WTC11 (cell line): Measurements from ENCODE around the gene DTL. TPM values are rescaled to one million over a fixed set of nuclear protein-coding genes. Genes with fewer than 3 reads are reported as not detected.

Experiments used
- ATAC-seq: fragments of 200-7000 bp; cut with Tn5 transposase; 2 replicates; pipeline ENCODE4 v1.10.0; 2021; ENCODE audit warnings: mild to moderate bottlenecking, moderate library complexity
- CTCF ChIA-PET: fragments of 300-600 bp; sonication (Branson Sonifier 250); formaldehyde crosslinking; loops from one replicate; lab custom pipeline; 2021; ENCODE audit warnings: antibody characterized with exemption; lab: Charles Lee
- POLR2A ChIA-PET: fragments of 350-600 bp; sonication (Branson Sonifier 250); formaldehyde crosslinking; loops from one replicate; lab custom pipeline; 2021; ENCODE audit warnings: antibody characterized with exemption; lab: Charles Lee
- DNase-seq: peaks from one replicate; pipeline ENCODE4 v3.0.0; 2021; ENCODE audit warnings: low spot score
- H3K27ac Mint-ChIP-seq: 2 replicates; pipeline ENCODE4 v1.8.0; 2021; ENCODE audit warnings: mixed read lengths
- H3K27me3 Mint-ChIP-seq: 2 replicates; pipeline ENCODE4 v1.8.0; 2021; ENCODE audit warnings: low read depth, mild to moderate bottlenecking, moderate library complexity, mixed read lengths
- H3K36me3 Mint-ChIP-seq: 2 replicates; pipeline ENCODE4 v1.8.0; 2021; ENCODE audit warnings: mixed read lengths
- H3K4me1 Mint-ChIP-seq: 2 replicates; pipeline ENCODE4 v1.8.0; 2022; ENCODE audit warnings: mixed read lengths
- H3K4me3 Mint-ChIP-seq: 2 replicates; pipeline ENCODE4 v1.8.0; 2021; ENCODE audit warnings: mild to moderate bottlenecking, moderate library complexity, mixed read lengths
- H3K9me3 Mint-ChIP-seq: 2 replicates; pipeline ENCODE4 v1.8.0; 2021; ENCODE audit warnings: mixed read lengths
- NFE2L1 ChIP-seq: sonication (generic); formaldehyde crosslinking; IDR thresholded peaks from 2 replicates; pipeline ENCODE4 v1.8.1; 2023; ENCODE audit warnings: missing genetic modification reagents
- PRRX2 ChIP-seq: fragments of 250-450 bp; sonication (Bioruptor Pico); IDR thresholded peaks from 2 replicates; pipeline ENCODE4 v1.8.0; 2021; ENCODE audit warnings: mild to moderate bottlenecking
- RELA ChIP-seq: sonication (generic); formaldehyde crosslinking; IDR thresholded peaks from 2 replicates; pipeline ENCODE4 v1.8.1; 2022; ENCODE audit warnings: missing genetic modification reagents, mild to moderate bottlenecking, borderline replicate concordance
- RORB ChIP-seq: fragments of 250-450 bp; sonication (Bioruptor Pico); IDR thresholded peaks from 2 replicates; pipeline ENCODE4 v1.9.0; 2021; ENCODE audit warnings: mild to moderate bottlenecking
- TEAD4 ChIP-seq: sonication (generic); formaldehyde crosslinking; IDR thresholded peaks from 2 replicates; pipeline ENCODE4 v1.8.0; 2022; ENCODE audit warnings: mild to moderate bottlenecking, missing genetic modification reagents
- ZNF219 ChIP-seq: sonication (generic); formaldehyde crosslinking; IDR thresholded peaks from 2 replicates; pipeline ENCODE4 v1.8.0; 2023; ENCODE audit warnings: missing genetic modification reagents, mild to moderate bottlenecking, borderline replicate concordance
- ZNF396 ChIP-seq: fragments of 250-450 bp; sonication (Bioruptor Pico); IDR thresholded peaks from 2 replicates; pipeline ENCODE4 v1.8.0; 2021; ENCODE audit warnings: mild to moderate bottlenecking, moderate library complexity, borderline replicate concordance
- ZNF416 ChIP-seq: fragments of 250-450 bp; sonication (Bioruptor Pico); IDR thresholded peaks from 2 replicates; pipeline ENCODE4 v1.9.0; 2021; ENCODE audit warnings: mild to moderate bottlenecking, inconsistent platforms
- total RNA-seq: library from RNA; stranded (reverse); gene quantifications from 3 replicates; pipeline ENCODE4 v1.2.3, GENCODE V29; 2021
- TF ChIP-seq, protein P1 (sequence below): sonication (generic); formaldehyde crosslinking; IDR thresholded peaks from 2 replicates; pipeline ENCODE4 v1.8.0; 2022; ENCODE audit warnings: mild to moderate bottlenecking, missing genetic modification reagents
- TF ChIP-seq, protein P2 (sequence below): sonication (generic); formaldehyde crosslinking; IDR thresholded peaks from 2 replicates; pipeline ENCODE4 v1.8.1; 2023; ENCODE audit warnings: mild to moderate bottlenecking, missing genetic modification reagents, borderline replicate concordance
- TF ChIP-seq, protein P3 (sequence below): sonication (generic); formaldehyde crosslinking; IDR thresholded peaks from 2 replicates; pipeline ENCODE4 v1.8.0; 2023; ENCODE audit warnings: missing genetic modification reagents, mild to moderate bottlenecking, borderline replicate concordance
- TF ChIP-seq, protein P4 (sequence below): sonication (generic); formaldehyde crosslinking; IDR thresholded peaks from 2 replicates; pipeline ENCODE4 v1.8.1; 2023; ENCODE audit warnings: mild to moderate bottlenecking, missing genetic modification reagents, moderate library complexity
- TF ChIP-seq, protein P5 (sequence below): fragments of 250-450 bp; sonication (Bioruptor Pico); conservative IDR thresholded peaks from 2 replicates; pipeline ENCODE4 v1.9.0; 2021; ENCODE audit warnings: mild to moderate bottlenecking
- TF ChIP-seq, protein P6 (sequence below): fragments of 250-450 bp; sonication (Bioruptor Pico); IDR thresholded peaks from 2 replicates; pipeline ENCODE4 v1.9.0; 2021; ENCODE audit warnings: mild to moderate bottlenecking
- TF ChIP-seq, protein P7 (sequence below): sonication (generic); formaldehyde crosslinking; IDR thresholded peaks from 2 replicates; pipeline ENCODE4 v1.8.0; 2022; ENCODE audit warnings: mild to moderate bottlenecking, missing genetic modification reagents
- TF ChIP-seq, protein P8 (sequence below): sonication (generic); formaldehyde crosslinking; IDR thresholded peaks from 2 replicates; pipeline ENCODE4 v1.8.1; 2022; ENCODE audit warnings: low read depth, mild to moderate bottlenecking, moderate library complexity, missing genetic modification reagents, borderline replicate concordance
- TF ChIP-seq, protein P9 (sequence below): sonication (generic); formaldehyde crosslinking; IDR thresholded peaks from 2 replicates; pipeline ENCODE4 v1.8.0; 2023; ENCODE audit warnings: missing genetic modification reagents

The DTL gene
- total RNA-seq, 1 experiment from 2014 or later: 52.3 TPM

DNA sequence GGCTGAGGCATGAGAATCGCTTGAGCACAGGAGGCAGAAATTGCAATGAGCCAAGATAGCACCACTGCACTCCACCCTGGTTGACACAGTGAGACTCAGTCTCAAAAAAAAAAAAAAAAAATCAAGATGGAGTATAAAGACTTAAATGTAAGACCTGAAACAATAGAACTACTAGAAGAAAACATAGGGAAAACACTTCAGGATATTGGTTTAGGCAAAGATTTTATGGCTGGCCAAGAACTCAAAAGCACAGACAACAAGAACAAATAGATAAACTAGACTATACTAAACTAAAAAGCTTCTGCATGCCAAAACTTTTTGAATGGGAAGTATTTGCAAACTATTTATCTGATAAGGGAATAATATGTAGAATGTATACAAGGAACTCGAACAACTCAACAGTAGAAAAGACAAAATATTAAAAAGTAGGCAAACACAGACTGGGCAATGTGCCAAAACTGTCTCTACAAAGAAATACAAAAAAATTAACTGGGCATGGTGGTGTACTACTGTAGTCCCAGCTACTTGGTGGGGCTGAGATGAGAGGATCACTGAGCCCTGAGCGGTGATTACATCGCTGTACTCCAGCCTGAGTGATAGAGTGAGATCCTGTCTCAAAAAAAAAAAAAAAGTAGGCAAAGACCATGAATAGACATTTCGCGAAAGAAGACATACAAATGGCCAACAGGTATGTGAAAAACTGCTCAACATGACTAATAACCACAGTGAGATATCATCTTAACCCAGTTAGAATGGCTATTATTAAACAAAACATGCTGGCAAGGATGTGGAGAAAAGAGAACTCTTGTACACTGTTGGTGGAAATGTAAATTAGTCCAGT, 25.3 kb downstream of the DTL start:
- H3K27me3 Mint-ChIP-seq: no peaks in the 10 kb centered on the region
- ATAC-seq: no peak
- H3K36me3 Mint-ChIP-seq: peaks cover 52% of the 10 kb centered on the region
- POLR2A ChIA-PET: no interaction called here
- no peak for DNase-seq
- CTCF ChIA-PET: interaction anchor here (0.7 kb wide), 1 partner anchor 53 kb away, joined by 3 read pairs; no protein-coding TSS in a partner anchor
- H3K27ac Mint-ChIP-seq: no peak overlapping the region
- H3K4me3 Mint-ChIP-seq: no peak overlapping the region
- no peaks in the 10 kb centered on the region for H3K4me1 Mint-ChIP-seq
- TF ChIP-seq, protein P1, sequence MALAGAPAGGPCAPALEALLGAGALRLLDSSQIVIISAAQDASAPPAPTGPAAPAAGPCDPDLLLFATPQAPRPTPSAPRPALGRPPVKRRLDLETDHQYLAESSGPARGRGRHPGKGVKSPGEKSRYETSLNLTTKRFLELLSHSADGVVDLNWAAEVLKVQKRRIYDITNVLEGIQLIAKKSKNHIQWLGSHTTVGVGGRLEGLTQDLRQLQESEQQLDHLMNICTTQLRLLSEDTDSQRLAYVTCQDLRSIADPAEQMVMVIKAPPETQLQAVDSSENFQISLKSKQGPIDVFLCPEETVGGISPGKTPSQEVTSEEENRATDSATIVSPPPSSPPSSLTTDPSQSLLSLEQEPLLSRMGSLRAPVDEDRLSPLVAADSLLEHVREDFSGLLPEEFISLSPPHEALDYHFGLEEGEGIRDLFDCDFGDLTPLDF (CRISPR knock-in tag): no peak
- TF ChIP-seq ZNF416 (CRISPR knock-in tag): no peak
- TF ChIP-seq, protein P2, sequence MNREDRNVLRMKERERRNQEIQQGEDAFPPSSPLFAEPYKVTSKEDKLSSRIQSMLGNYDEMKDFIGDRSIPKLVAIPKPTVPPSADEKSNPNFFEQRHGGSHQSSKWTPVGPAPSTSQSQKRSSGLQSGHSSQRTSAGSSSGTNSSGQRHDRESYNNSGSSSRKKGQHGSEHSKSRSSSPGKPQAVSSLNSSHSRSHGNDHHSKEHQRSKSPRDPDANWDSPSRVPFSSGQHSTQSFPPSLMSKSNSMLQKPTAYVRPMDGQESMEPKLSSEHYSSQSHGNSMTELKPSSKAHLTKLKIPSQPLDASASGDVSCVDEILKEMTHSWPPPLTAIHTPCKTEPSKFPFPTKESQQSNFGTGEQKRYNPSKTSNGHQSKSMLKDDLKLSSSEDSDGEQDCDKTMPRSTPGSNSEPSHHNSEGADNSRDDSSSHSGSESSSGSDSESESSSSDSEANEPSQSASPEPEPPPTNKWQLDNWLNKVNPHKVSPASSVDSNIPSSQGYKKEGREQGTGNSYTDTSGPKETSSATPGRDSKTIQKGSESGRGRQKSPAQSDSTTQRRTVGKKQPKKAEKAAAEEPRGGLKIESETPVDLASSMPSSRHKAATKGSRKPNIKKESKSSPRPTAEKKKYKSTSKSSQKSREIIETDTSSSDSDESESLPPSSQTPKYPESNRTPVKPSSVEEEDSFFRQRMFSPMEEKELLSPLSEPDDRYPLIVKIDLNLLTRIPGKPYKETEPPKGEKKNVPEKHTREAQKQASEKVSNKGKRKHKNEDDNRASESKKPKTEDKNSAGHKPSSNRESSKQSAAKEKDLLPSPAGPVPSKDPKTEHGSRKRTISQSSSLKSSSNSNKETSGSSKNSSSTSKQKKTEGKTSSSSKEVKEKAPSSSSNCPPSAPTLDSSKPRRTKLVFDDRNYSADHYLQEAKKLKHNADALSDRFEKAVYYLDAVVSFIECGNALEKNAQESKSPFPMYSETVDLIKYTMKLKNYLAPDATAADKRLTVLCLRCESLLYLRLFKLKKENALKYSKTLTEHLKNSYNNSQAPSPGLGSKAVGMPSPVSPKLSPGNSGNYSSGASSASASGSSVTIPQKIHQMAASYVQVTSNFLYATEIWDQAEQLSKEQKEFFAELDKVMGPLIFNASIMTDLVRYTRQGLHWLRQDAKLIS (CRISPR knock-in tag): no peak
- TF ChIP-seq TEAD4 (CRISPR knock-in tag): no peak
- TF ChIP-seq, protein P3, sequence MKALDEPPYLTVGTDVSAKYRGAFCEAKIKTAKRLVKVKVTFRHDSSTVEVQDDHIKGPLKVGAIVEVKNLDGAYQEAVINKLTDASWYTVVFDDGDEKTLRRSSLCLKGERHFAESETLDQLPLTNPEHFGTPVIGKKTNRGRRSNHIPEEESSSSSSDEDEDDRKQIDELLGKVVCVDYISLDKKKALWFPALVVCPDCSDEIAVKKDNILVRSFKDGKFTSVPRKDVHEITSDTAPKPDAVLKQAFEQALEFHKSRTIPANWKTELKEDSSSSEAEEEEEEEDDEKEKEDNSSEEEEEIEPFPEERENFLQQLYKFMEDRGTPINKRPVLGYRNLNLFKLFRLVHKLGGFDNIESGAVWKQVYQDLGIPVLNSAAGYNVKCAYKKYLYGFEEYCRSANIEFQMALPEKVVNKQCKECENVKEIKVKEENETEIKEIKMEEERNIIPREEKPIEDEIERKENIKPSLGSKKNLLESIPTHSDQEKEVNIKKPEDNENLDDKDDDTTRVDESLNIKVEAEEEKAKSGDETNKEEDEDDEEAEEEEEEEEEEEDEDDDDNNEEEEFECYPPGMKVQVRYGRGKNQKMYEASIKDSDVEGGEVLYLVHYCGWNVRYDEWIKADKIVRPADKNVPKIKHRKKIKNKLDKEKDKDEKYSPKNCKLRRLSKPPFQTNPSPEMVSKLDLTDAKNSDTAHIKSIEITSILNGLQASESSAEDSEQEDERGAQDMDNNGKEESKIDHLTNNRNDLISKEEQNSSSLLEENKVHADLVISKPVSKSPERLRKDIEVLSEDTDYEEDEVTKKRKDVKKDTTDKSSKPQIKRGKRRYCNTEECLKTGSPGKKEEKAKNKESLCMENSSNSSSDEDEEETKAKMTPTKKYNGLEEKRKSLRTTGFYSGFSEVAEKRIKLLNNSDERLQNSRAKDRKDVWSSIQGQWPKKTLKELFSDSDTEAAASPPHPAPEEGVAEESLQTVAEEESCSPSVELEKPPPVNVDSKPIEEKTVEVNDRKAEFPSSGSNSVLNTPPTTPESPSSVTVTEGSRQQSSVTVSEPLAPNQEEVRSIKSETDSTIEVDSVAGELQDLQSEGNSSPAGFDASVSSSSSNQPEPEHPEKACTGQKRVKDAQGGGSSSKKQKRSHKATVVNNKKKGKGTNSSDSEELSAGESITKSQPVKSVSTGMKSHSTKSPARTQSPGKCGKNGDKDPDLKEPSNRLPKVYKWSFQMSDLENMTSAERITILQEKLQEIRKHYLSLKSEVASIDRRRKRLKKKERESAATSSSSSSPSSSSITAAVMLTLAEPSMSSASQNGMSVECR: no peak
- TF ChIP-seq, protein P4, sequence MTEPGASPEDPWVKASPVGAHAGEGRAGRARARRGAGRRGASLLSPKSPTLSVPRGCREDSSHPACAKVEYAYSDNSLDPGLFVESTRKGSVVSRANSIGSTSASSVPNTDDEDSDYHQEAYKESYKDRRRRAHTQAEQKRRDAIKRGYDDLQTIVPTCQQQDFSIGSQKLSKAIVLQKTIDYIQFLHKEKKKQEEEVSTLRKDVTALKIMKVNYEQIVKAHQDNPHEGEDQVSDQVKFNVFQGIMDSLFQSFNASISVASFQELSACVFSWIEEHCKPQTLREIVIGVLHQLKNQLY (CRISPR knock-in tag): no peak
- TF ChIP-seq, protein P5, sequence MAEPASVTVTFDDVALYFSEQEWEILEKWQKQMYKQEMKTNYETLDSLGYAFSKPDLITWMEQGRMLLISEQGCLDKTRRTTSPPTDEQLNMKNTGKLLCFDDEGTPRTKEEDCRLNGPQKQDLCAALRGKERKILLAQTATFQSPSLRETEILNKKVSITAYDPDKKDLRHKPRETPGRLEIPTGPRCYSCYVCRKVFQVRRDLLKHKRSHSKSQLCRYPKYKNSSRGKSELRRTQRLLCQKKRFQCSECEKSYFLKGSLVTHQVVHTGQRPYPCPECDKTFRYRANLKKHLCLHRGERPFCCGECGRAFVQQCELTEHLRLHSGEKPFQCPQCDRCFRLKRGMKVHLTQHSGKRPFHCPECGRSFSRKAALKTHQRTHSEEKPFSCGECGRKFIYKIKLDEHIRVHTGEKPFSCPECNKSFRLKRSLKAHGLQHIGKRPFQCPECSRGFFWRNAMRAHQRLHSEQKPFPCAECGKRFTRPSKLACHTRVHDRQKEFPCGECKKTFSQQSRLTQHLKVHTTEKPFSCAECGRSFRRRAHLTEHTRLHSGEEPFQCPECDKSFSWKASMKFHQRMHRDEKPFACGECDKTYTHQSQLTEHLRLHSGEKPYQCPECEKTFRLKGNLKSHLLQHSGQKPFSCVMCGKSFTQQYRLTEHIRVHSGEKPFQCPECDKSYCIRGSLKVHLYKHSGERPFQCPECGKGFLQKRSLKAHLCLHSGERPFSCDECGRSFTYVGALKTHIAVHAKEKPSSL: no peak
- TF ChIP-seq, protein P6, sequence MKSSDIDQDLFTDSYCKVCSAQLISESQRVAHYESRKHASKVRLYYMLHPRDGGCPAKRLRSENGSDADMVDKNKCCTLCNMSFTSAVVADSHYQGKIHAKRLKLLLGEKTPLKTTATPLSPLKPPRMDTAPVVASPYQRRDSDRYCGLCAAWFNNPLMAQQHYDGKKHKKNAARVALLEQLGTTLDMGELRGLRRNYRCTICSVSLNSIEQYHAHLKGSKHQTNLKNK (CRISPR knock-in tag): no peak
- no peak for TF ChIP-seq ZNF219 (CRISPR knock-in tag)
- no peak for TF ChIP-seq RELA (CRISPR knock-in tag)
- TF ChIP-seq, protein P7, sequence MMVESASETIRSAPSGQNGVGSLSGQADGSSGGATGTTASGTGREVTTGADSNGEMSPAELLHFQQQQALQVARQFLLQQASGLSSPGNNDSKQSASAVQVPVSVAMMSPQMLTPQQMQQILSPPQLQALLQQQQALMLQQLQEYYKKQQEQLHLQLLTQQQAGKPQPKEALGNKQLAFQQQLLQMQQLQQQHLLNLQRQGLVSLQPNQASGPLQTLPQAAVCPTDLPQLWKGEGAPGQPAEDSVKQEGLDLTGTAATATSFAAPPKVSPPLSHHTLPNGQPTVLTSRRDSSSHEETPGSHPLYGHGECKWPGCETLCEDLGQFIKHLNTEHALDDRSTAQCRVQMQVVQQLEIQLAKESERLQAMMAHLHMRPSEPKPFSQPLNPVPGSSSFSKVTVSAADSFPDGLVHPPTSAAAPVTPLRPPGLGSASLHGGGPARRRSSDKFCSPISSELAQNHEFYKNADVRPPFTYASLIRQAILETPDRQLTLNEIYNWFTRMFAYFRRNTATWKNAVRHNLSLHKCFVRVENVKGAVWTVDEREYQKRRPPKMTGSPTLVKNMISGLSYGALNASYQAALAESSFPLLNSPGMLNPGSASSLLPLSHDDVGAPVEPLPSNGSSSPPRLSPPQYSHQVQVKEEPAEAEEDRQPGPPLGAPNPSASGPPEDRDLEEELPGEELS: no peak
- TF ChIP-seq NFE2L1 (CRISPR knock-in tag): no peak
- TF ChIP-seq, protein P8, sequence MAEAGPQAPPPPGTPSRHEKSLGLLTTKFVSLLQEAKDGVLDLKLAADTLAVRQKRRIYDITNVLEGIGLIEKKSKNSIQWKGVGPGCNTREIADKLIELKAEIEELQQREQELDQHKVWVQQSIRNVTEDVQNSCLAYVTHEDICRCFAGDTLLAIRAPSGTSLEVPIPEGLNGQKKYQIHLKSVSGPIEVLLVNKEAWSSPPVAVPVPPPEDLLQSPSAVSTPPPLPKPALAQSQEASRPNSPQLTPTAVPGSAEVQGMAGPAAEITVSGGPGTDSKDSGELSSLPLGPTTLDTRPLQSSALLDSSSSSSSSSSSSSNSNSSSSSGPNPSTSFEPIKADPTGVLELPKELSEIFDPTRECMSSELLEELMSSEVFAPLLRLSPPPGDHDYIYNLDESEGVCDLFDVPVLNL (CRISPR knock-in tag): no peak
- no peak for TF ChIP-seq ZNF396 (CRISPR knock-in tag)
- TF ChIP-seq, protein P9, sequence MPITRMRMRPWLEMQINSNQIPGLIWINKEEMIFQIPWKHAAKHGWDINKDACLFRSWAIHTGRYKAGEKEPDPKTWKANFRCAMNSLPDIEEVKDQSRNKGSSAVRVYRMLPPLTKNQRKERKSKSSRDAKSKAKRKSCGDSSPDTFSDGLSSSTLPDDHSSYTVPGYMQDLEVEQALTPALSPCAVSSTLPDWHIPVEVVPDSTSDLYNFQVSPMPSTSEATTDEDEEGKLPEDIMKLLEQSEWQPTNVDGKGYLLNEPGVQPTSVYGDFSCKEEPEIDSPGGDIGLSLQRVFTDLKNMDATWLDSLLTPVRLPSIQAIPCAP (CRISPR knock-in tag): no peak
- TF ChIP-seq RORB (CRISPR knock-in tag): no peak
- TF ChIP-seq PRRX2 (CRISPR knock-in tag): no peak
- peaks cover 29% of the 10 kb centered on the region for H3K9me3 Mint-ChIP-seq
